Activated CD4-positive, alpha-beta T cell treated with anti-CD3 and anti-CD28 coated beads, Interleukin-2, amount 50 U/mL, for 16 hours (primary cell): ENCODE results near the gene RPL13.

ENCODE experiments used
- DNase-seq: peaks from one replicate; pipeline ENCODE4 v3.0.0-alpha.2; 2020

RPL13 gene

GRCh38 chr16:89600956-89601355, 40.5 kb downstream of the RPL13 start:
- no peak for DNase-seq

- DNase-seq, result no peak
Observed at GRCh38 chr16:89601906-89602272, 41.4 kb downstream of the RPL13 start.

GRCh38 chr16:89602273-89602951, 41.9 kb downstream of the RPL13 start:
- DNase-seq, result peak; percentile 52

- no peak for DNase-seq
Observed at GRCh38 chr16:89602952-89603590, 42.6 kb downstream of the RPL13 start.

GRCh38 chr16:89604764-89605163, 44.3 kb downstream of the RPL13 start:
- DNase-seq, result no peak

- DNase-seq, result no peak
Observed at GRCh38 chr16:89605186-89605970, 44.9 kb downstream of the RPL13 start.

- DNase-seq, result no peak
Observed at GRCh38 chr16:89606006-89606405, 45.5 kb downstream of the RPL13 start.

GRCh38 chr16:89607453-89607852, 47.0 kb downstream of the RPL13 start:
- no peak for DNase-seq

- no peak for DNase-seq
Observed at GRCh38 chr16:89607937-89608740, 47.7 kb downstream of the RPL13 start.

GRCh38 chr16:89610108-89610453, 49.6 kb downstream of the RPL13 start:
- no peak for DNase-seq

- no peak for DNase-seq
Observed at GRCh38 chr16:89612415-89613166, 52.1 kb downstream of the RPL13 start.

GRCh38 chr16:89613231-89613953, 52.9 kb downstream of the RPL13 start, which contains the start of gene DPEP1:
Gene DPEP1, plus strand, starts transcription at chr16:89613642. Its CDS starts 16,769 bp downstream, at chr16:89630411.
- DNase-seq, result no peak

- DNase-seq, result no peak
Observed at GRCh38 chr16:89613954-89614459, 53.5 kb downstream of the RPL13 start.
